ENCODE measurements around the gene ITGAV.

Gene ITGAV

GRCh38 chr2:186607660-186608324 lies 17.9 kb downstream of the ITGAV start:
- Histone ChIP-seq H3K27ac (no peak overlapping the region), H3K4me1 (ENCODE audit: control insufficient read depth in 1 of 2, insufficient read depth in 1 of 2, low read depth in 1 of 2, low read length in 1 of 2) (no peaks in the 10 kb centered on the region), H3K4me3 (ENCODE audit: low read depth in 1 of 2, low read length in 1 of 2) (no peak overlapping the region), H3K9me3 (no peaks in the 10 kb centered on the region), H3K36me3 (no peaks in the 10 kb centered on the region), H3K27me3 (no peaks in the 10 kb centered on the region)
- TF ChIP-seq, protein P1, sequence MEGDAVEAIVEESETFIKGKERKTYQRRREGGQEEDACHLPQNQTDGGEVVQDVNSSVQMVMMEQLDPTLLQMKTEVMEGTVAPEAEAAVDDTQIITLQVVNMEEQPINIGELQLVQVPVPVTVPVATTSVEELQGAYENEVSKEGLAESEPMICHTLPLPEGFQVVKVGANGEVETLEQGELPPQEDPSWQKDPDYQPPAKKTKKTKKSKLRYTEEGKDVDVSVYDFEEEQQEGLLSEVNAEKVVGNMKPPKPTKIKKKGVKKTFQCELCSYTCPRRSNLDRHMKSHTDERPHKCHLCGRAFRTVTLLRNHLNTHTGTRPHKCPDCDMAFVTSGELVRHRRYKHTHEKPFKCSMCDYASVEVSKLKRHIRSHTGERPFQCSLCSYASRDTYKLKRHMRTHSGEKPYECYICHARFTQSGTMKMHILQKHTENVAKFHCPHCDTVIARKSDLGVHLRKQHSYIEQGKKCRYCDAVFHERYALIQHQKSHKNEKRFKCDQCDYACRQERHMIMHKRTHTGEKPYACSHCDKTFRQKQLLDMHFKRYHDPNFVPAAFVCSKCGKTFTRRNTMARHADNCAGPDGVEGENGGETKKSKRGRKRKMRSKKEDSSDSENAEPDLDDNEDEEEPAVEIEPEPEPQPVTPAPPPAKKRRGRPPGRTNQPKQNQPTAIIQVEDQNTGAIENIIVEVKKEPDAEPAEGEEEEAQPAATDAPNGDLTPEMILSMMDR (IDR thresholded peaks at IDR 0.05), result no peak

GRCh38 chr2:186610785-186611184 lies 20.9 kb downstream of the ITGAV start:
- Histone ChIP-seq H3K27me3 (no peaks in the 10 kb centered on the region), H3K9me3 (no peaks in the 10 kb centered on the region), H3K4me1 (ENCODE audit: control insufficient read depth in 1 of 2, insufficient read depth in 1 of 2, low read depth in 1 of 2, low read length in 1 of 2) (no peaks in the 10 kb centered on the region), H3K36me3 (no peaks in the 10 kb centered on the region), H3K4me3 (ENCODE audit: low read depth in 1 of 2, low read length in 1 of 2) (no peak overlapping the region), H3K27ac (no peak overlapping the region)
- TF ChIP-seq, protein P1 (IDR thresholded peaks at IDR 0.05), result no peak

DNA sequence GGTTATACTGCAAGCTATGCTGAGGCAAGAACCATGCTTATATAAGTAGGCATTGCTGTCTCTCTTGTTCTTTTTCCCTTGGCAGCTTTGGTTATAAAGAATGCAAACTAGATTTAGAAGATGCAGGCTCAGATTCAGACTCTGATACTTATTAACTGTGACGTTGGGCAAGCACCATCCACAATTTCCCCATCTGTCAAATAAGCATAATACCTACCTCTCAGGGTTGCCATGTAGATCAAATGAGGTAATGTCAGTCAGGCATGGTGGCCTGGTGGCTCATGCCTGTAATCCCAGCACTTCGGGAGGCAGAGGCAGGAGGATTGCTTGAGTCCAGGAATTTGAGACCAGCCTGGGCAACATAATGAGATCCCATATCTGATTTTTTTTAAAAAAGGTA lies 21.7 kb downstream of the ITGAV start:
- Histone ChIP-seq H3K4me1 (ENCODE audit: control insufficient read depth in 1 of 2, insufficient read depth in 1 of 2, low read depth in 1 of 2, low read length in 1 of 2) (no peaks in the 10 kb centered on the region), H3K9me3 (no peaks in the 10 kb centered on the region), H3K4me3 (ENCODE audit: low read depth in 1 of 2, low read length in 1 of 2) (no peak overlapping the region), H3K27me3 (no peaks in the 10 kb centered on the region), H3K36me3 (no peaks in the 10 kb centered on the region), H3K27ac (no peak overlapping the region)
- TF ChIP-seq, protein P1 (IDR thresholded peaks at IDR 0.05), result no peak

DNA sequence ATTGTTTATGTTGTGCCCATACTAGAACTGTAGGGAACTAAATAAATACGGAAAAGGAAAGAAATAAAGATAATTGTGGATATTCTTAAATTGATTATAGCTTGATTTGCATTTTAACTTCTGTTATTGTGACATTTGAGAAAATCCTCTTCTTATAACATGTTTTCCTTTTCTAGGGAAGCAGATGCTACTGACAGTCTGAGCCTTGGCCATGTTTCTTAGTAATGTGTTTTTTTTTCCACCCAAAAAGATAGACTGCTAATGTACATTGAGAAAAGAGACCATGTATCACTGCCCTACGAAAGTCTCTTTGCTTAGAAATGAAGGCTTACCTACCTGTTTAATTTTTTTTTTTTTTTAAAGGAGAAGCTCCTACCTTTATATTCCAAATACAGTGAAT lies 22.2 kb downstream of the ITGAV start:
- H3K36me3 ChIP-seq, result no peaks in the 10 kb centered on the region
- H3K4me1 ChIP-seq (ENCODE audit: control insufficient read depth in 1 of 2, insufficient read depth in 1 of 2, low read depth in 1 of 2, low read length in 1 of 2), result no peaks in the 10 kb centered on the region
- TF ChIP-seq, protein P1 (IDR thresholded peaks at IDR 0.05), result no peak
- no peak overlapping the region for H3K4me3 ChIP-seq (ENCODE audit: low read depth in 1 of 2, low read length in 1 of 2)
- H3K9me3 ChIP-seq, result no peaks in the 10 kb centered on the region
- no peak overlapping the region for H3K27ac ChIP-seq
- H3K27me3 ChIP-seq, result no peaks in the 10 kb centered on the region

DNA sequence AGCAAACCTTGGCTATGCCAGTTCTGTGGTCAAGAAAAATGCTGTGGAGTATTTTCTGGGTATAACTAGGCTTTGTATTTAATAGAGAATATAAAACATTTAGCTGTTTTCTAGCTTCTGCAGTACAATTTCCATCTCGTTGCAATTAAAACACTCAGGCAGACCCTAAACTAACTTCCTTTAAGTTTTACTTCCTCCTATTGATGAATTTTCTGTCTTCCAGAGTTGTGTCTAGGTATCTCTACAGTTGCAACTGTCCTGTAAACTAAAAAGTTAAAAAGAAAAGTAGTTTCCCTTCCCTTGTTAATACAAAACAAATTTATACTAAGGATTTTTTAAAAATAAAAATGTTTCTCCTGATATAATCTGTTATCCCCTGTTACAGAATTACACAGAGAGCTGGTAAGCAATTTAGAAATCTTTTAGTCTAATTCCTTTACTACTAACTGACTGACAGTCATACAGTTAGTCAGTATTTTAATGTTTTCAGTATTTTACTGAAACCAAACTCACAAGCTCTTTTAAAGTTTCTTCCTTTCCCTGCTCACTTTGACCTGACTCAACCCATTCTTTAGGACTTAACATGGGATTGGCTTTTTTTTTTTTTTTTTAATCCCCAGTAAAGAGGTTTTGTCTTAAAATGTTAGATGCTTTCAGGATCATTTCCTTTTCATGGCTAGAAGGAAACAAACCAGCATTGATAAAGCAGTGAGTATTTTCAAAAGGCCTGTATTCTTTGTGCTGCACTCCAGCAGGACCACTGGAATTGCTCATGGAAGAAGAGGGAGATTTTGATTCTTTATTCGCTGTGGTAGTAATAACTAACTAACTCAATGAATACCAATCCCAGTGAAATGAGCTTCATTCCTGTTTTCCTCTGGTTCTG lies 22.9 kb downstream of the ITGAV start:
- no peaks in the 10 kb centered on the region for H3K27me3 ChIP-seq
- H3K4me3 ChIP-seq (ENCODE audit: low read depth in 1 of 2, low read length in 1 of 2), result no peak overlapping the region
- H3K9me3 ChIP-seq, result no peaks in the 10 kb centered on the region
- no peaks in the 10 kb centered on the region for H3K36me3 ChIP-seq
- H3K4me1 ChIP-seq (ENCODE audit: control insufficient read depth in 1 of 2, insufficient read depth in 1 of 2, low read depth in 1 of 2, low read length in 1 of 2), result no peaks in the 10 kb centered on the region
- no peak overlapping the region for H3K27ac ChIP-seq
- TF ChIP-seq, protein P1 (IDR thresholded peaks at IDR 0.05), result no peak

Measured in neutrophil (primary cell).